ENCODE data around the gene CDK13.
A peak's percentile ranks its signal among the peaks of the same experiment; 100 is the strongest.

Gene CDK13

GRCh38 chr7:39948956-39949928, 814 bp upstream of the CDK13 start:
- FAIRE-seq (peak; percentile 99), DNase-seq (ENCODE audit: insufficient read length, low spot score) (peak; percentile 78)

DNA sequence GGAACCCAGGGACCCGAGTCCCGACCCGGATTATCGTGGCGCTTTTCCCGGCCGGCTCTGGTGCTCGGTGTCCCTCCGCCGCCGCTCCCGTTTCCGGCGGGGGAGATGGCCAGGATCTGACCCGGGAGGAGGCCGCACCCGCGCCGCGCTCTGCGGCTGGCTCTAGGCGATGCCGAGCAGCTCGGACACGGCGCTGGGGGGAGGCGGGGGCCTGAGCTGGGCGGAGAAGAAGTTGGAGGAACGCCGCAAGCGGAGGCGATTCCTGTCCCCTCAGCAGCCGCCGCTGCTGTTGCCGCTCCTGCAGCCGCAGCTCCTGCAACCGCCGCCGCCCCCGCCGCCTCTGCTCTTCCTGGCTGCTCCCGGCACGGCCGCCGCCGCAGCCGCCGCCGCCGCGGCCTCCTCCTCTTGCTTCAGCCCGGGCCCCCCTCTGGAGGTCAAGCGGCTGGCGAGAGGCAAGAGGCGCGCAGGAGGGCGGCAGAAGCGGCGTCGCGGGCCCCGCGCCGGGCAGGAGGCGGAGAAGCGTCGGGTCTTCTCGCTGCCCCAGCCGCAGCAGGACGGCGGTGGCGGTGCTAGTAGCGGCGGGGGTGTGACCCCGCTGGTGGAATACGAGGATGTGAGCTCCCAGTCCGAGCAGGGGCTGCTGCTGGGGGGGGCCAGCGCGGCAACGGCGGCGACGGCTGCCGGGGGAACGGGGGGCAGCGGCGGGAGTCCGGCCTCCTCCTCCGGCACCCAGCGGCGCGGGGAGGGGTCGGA, 593 bp downstream of the CDK13 start:
- FAIRE-seq (no peak), DNase-seq (ENCODE audit: insufficient read length, low spot score) (no peak)

DNA sequence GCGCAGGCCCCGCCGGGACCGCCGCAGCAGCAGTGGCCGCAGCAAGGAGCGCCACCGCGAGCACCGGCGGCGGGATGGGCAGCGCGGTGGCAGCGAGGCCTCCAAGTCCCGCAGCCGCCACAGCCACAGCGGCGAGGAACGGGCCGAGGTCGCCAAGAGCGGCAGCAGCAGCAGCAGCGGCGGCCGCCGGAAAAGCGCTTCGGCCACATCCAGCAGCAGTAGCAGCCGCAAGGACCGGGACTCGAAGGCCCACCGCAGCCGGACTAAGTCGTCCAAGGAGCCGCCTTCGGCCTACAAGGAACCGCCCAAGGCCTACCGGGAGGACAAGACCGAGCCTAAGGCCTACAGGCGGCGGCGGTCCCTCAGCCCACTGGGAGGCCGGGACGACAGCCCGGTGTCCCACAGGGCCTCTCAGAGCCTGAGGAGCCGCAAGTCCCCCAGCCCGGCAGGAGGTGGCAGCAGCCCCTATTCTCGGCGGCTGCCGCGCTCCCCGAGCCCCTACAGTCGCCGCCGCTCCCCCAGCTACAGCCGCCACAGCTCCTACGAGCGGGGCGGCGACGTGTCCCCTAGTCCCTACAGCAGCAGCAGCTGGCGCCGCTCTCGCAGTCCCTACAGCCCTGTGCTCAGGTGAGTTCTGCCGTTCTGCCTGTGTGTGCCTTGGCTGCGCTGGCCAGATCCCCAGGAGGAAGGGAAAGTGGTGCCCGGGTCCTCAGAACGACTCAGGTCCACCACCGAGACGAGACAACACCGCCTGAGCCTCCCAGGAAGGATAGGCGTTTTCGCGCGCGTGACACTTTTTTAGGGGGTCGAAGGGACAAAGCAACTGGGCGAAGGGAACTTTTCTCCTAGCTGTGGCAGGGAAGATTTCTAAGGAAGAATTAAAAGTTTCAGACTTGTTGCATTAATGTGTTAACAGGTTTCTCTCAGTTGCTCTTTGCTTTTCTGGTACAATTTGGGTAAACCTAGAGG, 1.5 kb downstream of the CDK13 start:
- DNase-seq (ENCODE audit: insufficient read length, low spot score) (no peak), FAIRE-seq (no peak)

- no peak for FAIRE-seq
- DNase-seq (ENCODE audit: insufficient read length, low spot score), result no peak
Measured at GRCh38 chr7:39952374-39952773, 2.3 kb downstream of the CDK13 start.

DNA sequence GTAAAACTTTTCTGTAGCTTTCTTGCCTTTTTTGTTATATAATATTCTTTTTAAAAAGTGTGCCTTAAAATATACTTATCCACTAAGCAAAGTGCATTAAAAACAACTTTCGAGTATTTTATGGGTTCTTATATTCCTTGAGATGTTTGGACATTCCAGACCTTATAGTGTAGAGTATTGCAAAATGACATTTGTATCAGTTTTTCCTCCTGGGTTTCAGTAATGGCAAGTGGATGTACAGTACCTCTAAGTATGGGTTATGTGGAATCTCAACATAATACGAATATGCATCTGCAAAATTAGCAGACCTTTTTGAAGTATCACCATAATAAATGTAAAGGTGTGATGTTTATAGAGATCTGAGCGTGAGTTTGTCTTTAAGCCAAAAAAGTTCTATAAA, 2.7 kb downstream of the CDK13 start:
- FAIRE-seq (no peak), DNase-seq (ENCODE audit: insufficient read length, low spot score) (no peak)

- no peak for FAIRE-seq
- no peak for DNase-seq (ENCODE audit: insufficient read length, low spot score)
Measured at GRCh38 chr7:39954694-39955093, 4.6 kb downstream of the CDK13 start.

DNA sequence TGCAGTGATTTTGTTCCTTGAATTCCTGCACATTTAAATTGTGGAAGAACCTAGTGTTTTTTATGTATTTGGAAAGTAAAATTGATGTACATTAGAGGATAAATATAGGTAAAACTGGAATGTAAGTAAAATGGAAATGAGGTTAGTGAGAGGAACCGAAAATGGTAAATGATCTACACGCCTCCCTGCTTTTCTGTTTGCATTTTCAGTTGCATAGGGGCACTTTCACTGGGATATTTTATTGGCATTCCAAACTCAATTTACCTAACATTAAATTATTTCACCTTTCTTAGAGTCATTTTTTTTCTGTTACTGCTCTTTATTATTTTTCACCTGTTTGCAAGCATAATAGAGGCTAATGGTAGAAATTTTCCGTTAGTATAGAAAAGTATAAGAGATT, 8.0 kb downstream of the CDK13 start:
- peak; percentile 84 for FAIRE-seq

DNA sequence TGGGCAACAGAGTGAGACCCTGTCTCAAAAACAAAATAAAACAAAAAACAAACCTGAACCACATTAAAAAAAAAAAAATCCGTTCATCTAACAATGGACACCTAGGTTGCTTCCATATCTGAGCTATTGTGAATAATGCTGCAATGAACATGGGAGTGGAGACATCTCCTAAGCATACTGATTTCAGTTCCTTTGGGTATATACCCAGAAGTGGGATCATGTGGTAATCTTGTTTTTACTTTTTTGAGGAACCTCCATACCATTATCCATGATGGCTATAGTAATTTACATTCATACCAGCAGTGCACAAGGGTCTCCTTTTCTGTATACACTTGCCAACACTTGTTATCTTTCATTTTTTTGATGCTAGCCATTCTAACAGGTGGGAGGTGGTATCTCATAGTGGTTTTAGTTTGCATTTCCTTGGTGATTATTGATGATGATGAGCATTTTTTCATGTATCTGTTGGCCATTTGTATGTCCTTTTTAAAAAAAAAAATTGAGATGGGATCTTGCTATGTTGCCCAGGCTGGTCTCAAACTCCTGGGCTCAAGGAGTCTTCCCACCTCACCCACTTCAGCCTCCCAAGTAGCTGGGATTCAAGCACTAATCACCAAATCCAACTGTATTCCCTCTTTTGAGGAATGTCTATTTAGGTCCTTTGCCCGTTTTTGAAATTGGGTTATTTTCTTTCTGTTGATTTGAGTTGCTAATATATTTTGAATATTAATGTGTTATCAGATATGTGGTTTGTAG, 17.5 kb downstream of the CDK13 start:
- no peak for FAIRE-seq
- DNase-seq (ENCODE audit: insufficient read length, low spot score), result no peak

More for the DNA sequence above, 8.0 kb downstream of the CDK13 start:
- DNase-seq (ENCODE audit: insufficient read length, low spot score), result no peak

- no peak for DNase-seq (ENCODE audit: insufficient read length, low spot score)
- FAIRE-seq, result peak; percentile 44
Measured at GRCh38 chr7:39969431-39969830, 19.4 kb downstream of the CDK13 start.

DNA sequence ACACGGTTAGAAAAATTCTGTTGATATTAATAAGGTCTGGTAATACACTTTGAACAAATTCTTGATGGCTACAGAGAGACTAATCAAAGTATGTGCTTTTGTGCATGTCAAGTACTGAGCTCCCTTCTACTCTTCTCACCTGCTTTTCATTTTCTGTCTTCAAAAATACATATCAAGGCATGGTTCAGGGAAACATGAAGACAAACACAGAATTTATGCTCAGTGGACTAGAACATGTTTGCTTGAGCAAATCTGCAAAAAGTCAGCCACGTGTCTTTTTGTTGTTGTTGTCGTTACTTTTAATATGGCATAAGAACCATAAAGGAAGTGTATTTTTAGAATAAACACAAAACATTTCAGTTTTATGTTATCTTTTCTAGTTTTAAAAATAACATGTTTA, 21.9 kb downstream of the CDK13 start:
- FAIRE-seq, result peak; percentile 86
- DNase-seq (ENCODE audit: insufficient read length, low spot score), result no peak

DNA sequence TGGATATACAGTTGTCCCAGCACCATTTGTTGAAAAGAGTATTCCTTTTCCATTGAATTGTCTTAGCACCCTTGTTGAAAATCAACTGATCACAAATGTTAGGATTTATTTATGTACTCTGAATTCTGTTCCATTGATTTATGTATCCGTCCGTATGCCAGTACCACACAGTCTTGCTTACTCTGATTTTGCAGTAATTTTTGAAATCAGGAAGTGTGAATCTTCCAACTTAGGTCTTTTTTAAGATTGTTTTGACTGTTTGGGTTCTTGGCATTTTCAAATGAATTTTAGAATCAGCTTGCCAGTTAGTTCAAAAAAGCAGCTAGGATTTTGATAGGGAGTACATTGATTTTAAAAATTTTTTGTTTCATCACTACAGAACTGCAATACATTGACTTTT, 23.7 kb downstream of the CDK13 start:
- DNase-seq (ENCODE audit: insufficient read length, low spot score) (no peak), FAIRE-seq (peak; percentile 55)

- FAIRE-seq, result peak; percentile 11
Measured at GRCh38 chr7:39978230-39978934, 28.3 kb downstream of the CDK13 start.

GRCh38 chr7:39979406-39980073, 29.5 kb downstream of the CDK13 start:
- FAIRE-seq (peak; percentile 64), DNase-seq (ENCODE audit: insufficient read length, low spot score) (no peak)

More at GRCh38 chr7:39978230-39978934, 28.3 kb downstream of the CDK13 start:
- no peak for DNase-seq (ENCODE audit: insufficient read length, low spot score)

GRCh38 chr7:39985398-39985918, 35.4 kb downstream of the CDK13 start:
- DNase-seq (ENCODE audit: insufficient read length, low spot score), result no peak
- peak; percentile 11 for FAIRE-seq

GRCh38 chr7:39987641-39988347, 37.7 kb downstream of the CDK13 start:
- no peak for FAIRE-seq
- DNase-seq (ENCODE audit: insufficient read length, low spot score), result no peak

- FAIRE-seq, result no peak
- DNase-seq (ENCODE audit: insufficient read length, low spot score), result no peak
Measured at GRCh38 chr7:40000734-40001315, 50.8 kb downstream of the CDK13 start.

GRCh38 chr7:40001649-40002048, 51.6 kb downstream of the CDK13 start:
- FAIRE-seq (no peak), DNase-seq (ENCODE audit: insufficient read length, low spot score) (no peak)
